Measurements from ENCODE around the gene CCNYL1.
A peak's percentile ranks its signal among the peaks of the same experiment; 100 is the strongest.
"Not testable (repeated sequence)": the region's sequence is repeated elsewhere in the genome, so short reads cannot be mapped to it uniquely, and the experiment has no call there.

The CCNYL1 gene

DNA sequence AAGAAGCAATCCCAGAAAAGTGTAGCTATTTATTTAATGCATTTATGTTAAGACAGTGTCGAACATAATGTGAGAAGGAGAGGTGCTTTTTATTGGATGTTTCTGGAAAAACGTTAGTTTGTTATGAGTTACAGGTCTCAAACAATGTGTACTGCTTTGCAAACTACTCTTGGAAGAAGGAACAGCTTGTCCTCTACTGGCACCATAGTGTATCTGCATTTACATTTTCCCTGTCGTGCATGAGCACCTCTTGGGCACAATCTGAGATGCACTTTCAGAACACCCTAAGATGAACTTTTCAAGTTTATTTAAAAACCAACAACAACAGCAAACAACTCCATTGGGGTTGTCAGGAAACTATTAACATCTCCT is 22.8 kb downstream of the CCNYL1 start:
- no peak overlapping the region for H3K4me3 ChIP-seq (ENCODE audit: insufficient read depth, low read depth, low read length, poor library complexity, severe bottlenecking)
- no peaks in the 10 kb centered on the region for H3K27me3 ChIP-seq (replicated peaks; ENCODE audit: control insufficient read depth, insufficient read depth, low read length, poor library complexity, severe bottlenecking)
- H3K4me1 ChIP-seq (ENCODE audit: control insufficient read depth, insufficient read depth, low read length, poor library complexity, severe bottlenecking), result no peaks in the 10 kb centered on the region
- no peak for DNase-seq
- no peak overlapping the region for H3K27ac ChIP-seq (ENCODE audit: insufficient read depth, low read length, poor library complexity, severe bottlenecking)
- no peaks in the 10 kb centered on the region for H3K9me3 ChIP-seq (ENCODE audit: control insufficient read depth, low read length)
- H3K36me3 ChIP-seq (ENCODE audit: control insufficient read depth, insufficient read depth, low read length), result peaks cover 13% of the 10 kb centered on the region

DNA sequence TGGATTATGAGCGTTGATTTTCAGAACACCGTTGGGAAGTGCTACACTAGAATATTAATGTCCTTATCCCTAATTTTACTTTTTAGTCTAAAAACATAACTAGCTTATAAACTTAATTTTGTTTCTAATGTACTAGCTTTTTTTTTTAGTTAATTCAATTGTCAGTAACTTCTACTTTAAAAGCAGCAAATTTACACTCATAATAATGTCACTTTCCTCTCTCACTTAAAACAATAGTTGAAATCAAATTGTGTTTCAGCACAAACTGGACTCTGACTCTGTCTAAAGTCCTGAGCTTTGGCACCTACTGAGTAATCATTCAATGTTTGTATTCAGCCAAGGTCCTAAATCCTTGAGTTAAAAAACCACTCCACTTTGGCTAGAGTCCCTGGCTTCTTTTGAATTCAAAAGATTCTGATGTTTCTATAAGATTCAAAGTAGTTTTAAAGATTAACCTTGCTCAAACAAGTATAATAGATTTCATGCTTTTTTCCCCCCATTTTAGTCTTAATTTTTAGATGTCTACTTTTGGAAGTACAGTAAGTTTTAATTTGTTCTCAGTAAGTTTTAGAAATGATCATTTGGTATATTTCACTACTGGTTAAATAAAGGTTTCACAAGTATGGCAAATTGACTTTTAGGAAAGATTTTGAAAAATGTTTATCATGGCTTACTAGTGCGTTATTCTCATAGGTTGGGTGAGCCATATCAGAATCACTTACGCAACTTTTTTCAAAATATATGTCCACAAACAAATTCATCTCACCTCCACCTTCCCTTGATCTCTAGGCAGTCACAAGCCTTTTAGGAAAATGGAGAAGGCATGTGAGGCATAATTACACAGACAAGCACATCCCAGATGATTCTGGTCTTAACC is 23.4 kb downstream of the CCNYL1 start:
- Histone ChIP-seq H3K36me3 (ENCODE audit: control insufficient read depth, insufficient read depth, low read length) (peaks cover 10% of the 10 kb centered on the region), H3K4me1 (ENCODE audit: control insufficient read depth, insufficient read depth, low read length, poor library complexity, severe bottlenecking) (no peaks in the 10 kb centered on the region), H3K4me3 (ENCODE audit: insufficient read depth, low read depth, low read length, poor library complexity, severe bottlenecking) (no peak overlapping the region), H3K27me3 (replicated peaks; ENCODE audit: control insufficient read depth, insufficient read depth, low read length, poor library complexity, severe bottlenecking) (no peaks in the 10 kb centered on the region), H3K9me3 (ENCODE audit: control insufficient read depth, low read length) (no peaks in the 10 kb centered on the region), H3K27ac (ENCODE audit: insufficient read depth, low read length, poor library complexity, severe bottlenecking) (no peak overlapping the region)
- DNase-seq, result no peak

DNA sequence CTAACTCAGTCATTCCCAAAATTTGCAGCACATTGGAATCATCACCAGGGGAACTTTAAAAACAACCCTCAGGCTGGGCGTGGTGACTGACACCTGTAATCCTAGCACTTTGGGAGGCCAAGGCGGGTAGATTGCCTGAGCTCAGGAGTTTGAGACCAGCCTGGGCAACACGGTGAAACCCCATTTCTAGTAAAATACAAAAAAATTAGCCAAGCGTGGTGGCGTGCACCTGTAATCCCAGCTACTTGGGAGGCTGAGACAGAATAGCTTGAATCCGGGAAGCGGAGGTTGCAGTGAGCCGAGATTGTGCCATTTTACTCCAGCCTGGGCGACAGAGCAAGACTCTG is 24.0 kb downstream of the CCNYL1 start:
- H3K4me3 ChIP-seq (ENCODE audit: insufficient read depth, low read depth, low read length, poor library complexity, severe bottlenecking); H3K27ac ChIP-seq (ENCODE audit: insufficient read depth, low read length, poor library complexity, severe bottlenecking); DNase-seq; H3K36me3 ChIP-seq (ENCODE audit: control insufficient read depth, insufficient read depth, low read length); H3K27me3 ChIP-seq (replicated peaks; ENCODE audit: control insufficient read depth, insufficient read depth, low read length, poor library complexity, severe bottlenecking); H3K4me1 ChIP-seq (ENCODE audit: control insufficient read depth, insufficient read depth, low read length, poor library complexity, severe bottlenecking); H3K9me3 ChIP-seq (ENCODE audit: control insufficient read depth, low read length): not testable (repeated sequence)

DNA sequence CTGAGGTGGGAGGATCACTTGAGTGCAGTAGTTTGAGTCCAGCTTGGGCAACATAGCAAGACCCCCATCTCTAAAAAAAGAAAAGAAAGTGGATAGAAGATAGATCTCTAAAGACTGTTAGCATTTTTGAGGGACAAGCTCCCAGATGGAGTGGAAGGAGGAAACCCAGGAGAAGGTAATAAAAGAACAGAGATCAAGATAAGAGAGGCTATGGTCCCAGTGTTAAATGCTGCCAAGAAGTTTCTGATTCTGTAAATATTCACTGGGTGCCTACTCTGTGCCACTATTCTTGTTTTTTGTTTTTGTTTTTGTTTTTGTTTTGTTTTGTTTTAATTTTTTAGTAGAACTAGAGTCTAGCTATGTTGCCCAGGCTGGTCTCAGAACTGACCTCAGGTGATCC is 32.1 kb downstream of the CCNYL1 start:
- no peak overlapping the region for H3K27ac ChIP-seq (ENCODE audit: insufficient read depth, low read length, poor library complexity, severe bottlenecking)
- H3K4me3 ChIP-seq (ENCODE audit: insufficient read depth, low read depth, low read length, poor library complexity, severe bottlenecking), result no peak overlapping the region
- H3K36me3 ChIP-seq (ENCODE audit: control insufficient read depth, insufficient read depth, low read length), result peaks cover 6% of the 10 kb centered on the region
- DNase-seq, result no peak
- H3K27me3 ChIP-seq (replicated peaks; ENCODE audit: control insufficient read depth, insufficient read depth, low read length, poor library complexity, severe bottlenecking), result no peaks in the 10 kb centered on the region
- H3K9me3 ChIP-seq (ENCODE audit: control insufficient read depth, low read length), result no peaks in the 10 kb centered on the region
- no peaks in the 10 kb centered on the region for H3K4me1 ChIP-seq (ENCODE audit: control insufficient read depth, insufficient read depth, low read length, poor library complexity, severe bottlenecking)

DNA sequence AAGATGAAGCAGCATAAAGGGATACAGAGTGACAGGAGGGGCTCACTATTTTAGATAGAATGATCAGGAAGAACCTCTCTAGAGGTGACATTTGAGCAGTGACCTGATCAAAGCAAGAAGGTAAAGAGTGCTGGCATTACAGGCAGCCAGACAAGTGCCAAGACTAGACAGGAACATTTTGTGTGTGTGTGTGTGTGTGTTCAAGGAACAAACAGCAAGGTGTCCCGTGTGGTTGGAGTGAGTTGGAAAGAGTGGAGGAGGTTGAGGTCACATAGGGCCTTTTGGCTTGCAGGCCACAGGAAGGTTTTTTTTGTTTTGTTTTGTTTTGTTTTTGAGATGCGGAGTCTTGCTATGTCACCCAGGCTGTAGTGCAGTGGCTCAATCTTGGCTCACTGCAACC is 32.6 kb downstream of the CCNYL1 start:
- H3K4me1 ChIP-seq (ENCODE audit: control insufficient read depth, insufficient read depth, low read length, poor library complexity, severe bottlenecking), result no peaks in the 10 kb centered on the region
- H3K36me3 ChIP-seq (ENCODE audit: control insufficient read depth, insufficient read depth, low read length), result peaks cover 6% of the 10 kb centered on the region
- DNase-seq, result no peak
- H3K27me3 ChIP-seq (replicated peaks; ENCODE audit: control insufficient read depth, insufficient read depth, low read length, poor library complexity, severe bottlenecking), result no peaks in the 10 kb centered on the region
- H3K4me3 ChIP-seq (ENCODE audit: insufficient read depth, low read depth, low read length, poor library complexity, severe bottlenecking), result no peak overlapping the region
- H3K27ac ChIP-seq (ENCODE audit: insufficient read depth, low read length, poor library complexity, severe bottlenecking), result no peak overlapping the region
- H3K9me3 ChIP-seq (ENCODE audit: control insufficient read depth, low read length), result no peaks in the 10 kb centered on the region

DNA sequence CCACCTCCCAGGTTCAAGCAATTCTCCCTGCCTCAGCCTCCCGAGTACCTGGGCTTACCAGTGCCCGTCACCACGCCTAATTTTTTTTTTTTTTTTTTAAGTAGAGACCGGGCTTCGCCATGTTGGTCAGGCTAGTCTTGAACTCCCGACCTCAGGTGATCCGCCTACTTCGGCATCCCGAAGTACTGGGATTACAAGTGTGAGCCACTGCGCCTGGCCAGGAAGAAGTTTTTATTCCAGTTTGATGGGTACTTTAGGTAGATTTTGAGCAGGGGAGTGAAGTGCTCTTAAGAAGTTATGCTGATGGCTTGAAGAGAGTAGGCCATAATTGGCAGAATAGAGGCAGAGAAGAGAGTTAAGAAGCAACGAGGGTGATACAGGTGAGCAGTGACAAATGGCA is 33.0 kb downstream of the CCNYL1 start:
- Histone ChIP-seq H3K27me3 (replicated peaks; ENCODE audit: control insufficient read depth, insufficient read depth, low read length, poor library complexity, severe bottlenecking) (no peaks in the 10 kb centered on the region), H3K4me3 (ENCODE audit: insufficient read depth, low read depth, low read length, poor library complexity, severe bottlenecking) (no peak overlapping the region), H3K36me3 (ENCODE audit: control insufficient read depth, insufficient read depth, low read length) (peaks cover 6% of the 10 kb centered on the region), H3K4me1 (ENCODE audit: control insufficient read depth, insufficient read depth, low read length, poor library complexity, severe bottlenecking) (no peaks in the 10 kb centered on the region), H3K27ac (ENCODE audit: insufficient read depth, low read length, poor library complexity, severe bottlenecking) (no peak overlapping the region), H3K9me3 (ENCODE audit: control insufficient read depth, low read length) (no peaks in the 10 kb centered on the region)
- DNase-seq, result no peak

DNA sequence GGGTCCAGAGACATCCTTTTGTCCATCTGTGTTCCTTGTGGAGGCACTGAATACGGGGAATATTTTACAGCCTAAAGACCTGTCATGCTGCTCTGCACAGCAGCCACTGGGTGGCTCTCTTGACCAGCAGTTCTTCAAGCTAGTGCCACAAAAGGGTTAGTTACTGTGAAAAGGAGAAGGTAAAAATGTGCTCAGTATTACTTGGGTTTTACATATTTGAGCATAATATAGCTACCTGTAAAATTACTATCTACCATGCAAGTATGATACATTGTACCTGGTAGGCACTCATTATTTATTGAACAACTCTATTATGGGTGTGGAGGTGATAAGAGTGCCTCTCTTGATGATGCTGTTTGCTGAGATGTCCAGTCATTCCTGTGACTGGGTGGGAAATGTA is 34.7 kb downstream of the CCNYL1 start:
- DNase-seq, result peak in 1 of 3 donors; percentile 22
- Histone ChIP-seq H3K9me3 (ENCODE audit: control insufficient read depth, low read length) (no peaks in the 10 kb centered on the region), H3K4me3 (ENCODE audit: insufficient read depth, low read depth, low read length, poor library complexity, severe bottlenecking) (no peak overlapping the region), H3K27me3 (replicated peaks; ENCODE audit: control insufficient read depth, insufficient read depth, low read length, poor library complexity, severe bottlenecking) (no peaks in the 10 kb centered on the region), H3K27ac (ENCODE audit: insufficient read depth, low read length, poor library complexity, severe bottlenecking) (no peak overlapping the region), H3K4me1 (ENCODE audit: control insufficient read depth, insufficient read depth, low read length, poor library complexity, severe bottlenecking) (no peaks in the 10 kb centered on the region), H3K36me3 (ENCODE audit: control insufficient read depth, insufficient read depth, low read length) (peaks cover 6% of the 10 kb centered on the region)

DNA sequence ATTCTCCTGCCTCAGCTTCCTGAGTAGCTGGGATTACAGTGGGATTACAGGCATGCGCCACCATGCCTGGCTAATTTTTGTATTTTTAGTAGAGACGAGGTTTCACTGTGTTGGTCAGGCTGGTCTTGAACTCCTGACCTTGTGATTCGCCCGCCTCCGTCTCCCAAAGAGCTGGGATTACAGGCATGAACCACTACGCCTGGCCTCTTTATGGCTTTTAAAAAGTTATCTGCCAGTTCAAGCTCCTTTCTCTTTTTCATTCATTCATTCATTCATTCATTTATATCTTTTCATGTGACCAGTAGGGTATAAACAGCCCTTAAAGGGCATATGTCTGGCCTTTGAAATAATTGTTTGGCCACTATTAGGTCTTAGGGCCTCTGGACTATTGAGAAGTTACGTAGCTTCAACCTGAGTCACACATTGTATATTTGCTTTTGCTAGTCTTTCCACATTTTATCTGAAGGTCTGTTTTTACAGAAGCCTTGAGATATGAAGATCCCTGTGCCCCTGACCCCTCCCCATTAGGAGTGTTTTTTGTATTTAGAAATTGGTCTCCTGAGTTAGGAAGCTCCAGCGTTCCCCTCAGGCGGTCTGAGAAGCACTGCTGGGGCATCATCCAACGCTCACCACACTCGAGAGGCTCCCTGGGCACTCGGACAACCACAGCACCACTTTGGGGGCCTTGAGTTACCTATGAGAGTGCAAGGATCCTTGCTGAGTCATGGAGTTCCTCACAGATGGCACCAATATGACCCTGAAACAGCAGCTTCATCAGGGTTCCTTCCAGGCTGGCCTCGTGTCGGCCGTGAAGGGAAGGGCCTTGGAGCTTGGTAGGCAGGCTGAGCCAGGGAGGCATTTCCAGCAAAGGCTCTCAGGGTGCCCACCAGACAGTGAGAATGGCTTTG is 36.5 kb downstream of the CCNYL1 start:
- DNase-seq, result no peak
- no peak overlapping the region for H3K27ac ChIP-seq (ENCODE audit: insufficient read depth, low read length, poor library complexity, severe bottlenecking)
- no peak overlapping the region for H3K4me3 ChIP-seq (ENCODE audit: insufficient read depth, low read depth, low read length, poor library complexity, severe bottlenecking)
- no peaks in the 10 kb centered on the region for H3K9me3 ChIP-seq (ENCODE audit: control insufficient read depth, low read length)
- peaks cover 6% of the 10 kb centered on the region for H3K36me3 ChIP-seq (ENCODE audit: control insufficient read depth, insufficient read depth, low read length)
- H3K4me1 ChIP-seq (ENCODE audit: control insufficient read depth, insufficient read depth, low read length, poor library complexity, severe bottlenecking), result no peaks in the 10 kb centered on the region
- no peaks in the 10 kb centered on the region for H3K27me3 ChIP-seq (replicated peaks; ENCODE audit: control insufficient read depth, insufficient read depth, low read length, poor library complexity, severe bottlenecking)

DNA sequence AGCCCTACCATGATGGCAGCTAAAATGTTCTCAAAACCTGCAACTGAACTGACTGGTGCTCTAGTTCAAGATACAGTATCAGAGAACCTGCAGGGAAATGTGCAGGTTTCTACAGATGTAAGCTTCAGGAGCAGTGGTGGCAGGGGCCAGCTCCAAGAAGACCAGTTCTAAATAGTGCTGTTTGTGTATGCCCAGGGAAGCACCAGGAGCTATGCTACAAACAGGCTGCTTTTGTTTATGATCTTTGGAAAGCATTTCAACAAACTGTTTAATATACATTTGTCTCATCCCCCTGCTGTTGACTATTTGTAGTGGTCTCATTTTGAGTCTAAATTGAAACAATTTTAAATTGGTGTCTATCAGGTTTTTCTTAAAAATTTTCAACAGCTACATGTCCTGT is 37.6 kb downstream of the CCNYL1 start:
- Histone ChIP-seq H3K4me3 (ENCODE audit: insufficient read depth, low read depth, low read length, poor library complexity, severe bottlenecking) (no peak overlapping the region), H3K9me3 (ENCODE audit: control insufficient read depth, low read length) (no peaks in the 10 kb centered on the region), H3K27ac (ENCODE audit: insufficient read depth, low read length, poor library complexity, severe bottlenecking) (no peak overlapping the region), H3K4me1 (ENCODE audit: control insufficient read depth, insufficient read depth, low read length, poor library complexity, severe bottlenecking) (no peaks in the 10 kb centered on the region), H3K27me3 (replicated peaks; ENCODE audit: control insufficient read depth, insufficient read depth, low read length, poor library complexity, severe bottlenecking) (no peaks in the 10 kb centered on the region), H3K36me3 (ENCODE audit: control insufficient read depth, insufficient read depth, low read length) (peaks cover 6% of the 10 kb centered on the region)
- DNase-seq, result no peak

DNA sequence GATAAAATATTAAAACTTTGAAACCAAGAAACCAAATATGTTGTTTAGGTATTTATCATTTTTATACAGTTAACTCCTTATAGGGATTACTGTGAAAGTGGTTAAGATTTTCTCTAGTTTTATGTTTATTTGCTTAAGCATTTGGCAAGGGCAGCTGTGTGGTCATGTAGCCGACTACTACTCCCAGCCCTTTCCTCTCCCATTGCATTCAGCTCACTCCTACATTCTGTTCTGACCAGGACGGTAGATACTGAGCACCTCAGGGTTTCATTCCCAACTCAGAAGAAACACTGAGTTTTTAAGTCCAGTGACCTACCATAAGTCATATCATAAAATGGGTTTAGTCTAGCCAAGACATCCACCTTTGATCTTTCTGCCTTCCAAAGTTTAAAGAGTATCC is 38.4 kb downstream of the CCNYL1 start:
- Histone ChIP-seq H3K27ac (ENCODE audit: insufficient read depth, low read length, poor library complexity, severe bottlenecking) (no peak overlapping the region), H3K36me3 (ENCODE audit: control insufficient read depth, insufficient read depth, low read length) (peaks cover 6% of the 10 kb centered on the region), H3K9me3 (ENCODE audit: control insufficient read depth, low read length) (no peaks in the 10 kb centered on the region), H3K4me3 (ENCODE audit: insufficient read depth, low read depth, low read length, poor library complexity, severe bottlenecking) (no peak overlapping the region), H3K4me1 (ENCODE audit: control insufficient read depth, insufficient read depth, low read length, poor library complexity, severe bottlenecking) (no peaks in the 10 kb centered on the region), H3K27me3 (replicated peaks; ENCODE audit: control insufficient read depth, insufficient read depth, low read length, poor library complexity, severe bottlenecking) (no peaks in the 10 kb centered on the region)
- no peak for DNase-seq

Data from effector memory CD4-positive, alpha-beta T cell (primary cell).